T-helper 22 cell (primary cell): ENCODE measurements around the gene SSC4D.
"Not testable (repeated sequence)": the region's sequence is repeated elsewhere in the genome, so short reads cannot be mapped to it uniquely, and the experiment has no call there.

Source experiments
- DNase-seq: peaks from one replicate; pipeline ENCODE4 v3.0.0-alpha.2; 2020; ENCODE audit warnings: low read depth

SSC4D gene

GRCh38 chr7:76421097-76421496, 11.6 kb upstream of the SSC4D start:
- DNase-seq = not testable (repeated sequence)

- not testable (repeated sequence) for DNase-seq
Observed at GRCh38 chr7:76417654-76418310, 8.3 kb upstream of the SSC4D start.

GRCh38 chr7:76412249-76412648, 2.8 kb upstream of the SSC4D start:
- no peak for DNase-seq

- DNase-seq = no peak
Observed at GRCh38 chr7:76411626-76412025, 2.1 kb upstream of the SSC4D start.

GRCh38 chr7:76408121-76408560, 1.4 kb downstream of the SSC4D start:
- DNase-seq = no peak

- DNase-seq = no peak
Observed at GRCh38 chr7:76407718-76408117, 1.8 kb downstream of the SSC4D start.

GRCh38 chr7:76405738-76406137, 3.8 kb downstream of the SSC4D start:
- DNase-seq = no peak

- DNase-seq = no peak
Observed at GRCh38 chr7:76403780-76404494, 5.6 kb downstream of the SSC4D start.

- DNase-seq = not testable (repeated sequence)
Observed at GRCh38 chr7:76403097-76403496, 6.4 kb downstream of the SSC4D start.

- DNase-seq = no peak
Observed at GRCh38 chr7:76400248-76400647, 9.2 kb downstream of the SSC4D start.

- peak; percentile 63 for DNase-seq
Observed at GRCh38 chr7:76397409-76398183, 11.9 kb downstream of the SSC4D start.

- DNase-seq = no peak
Observed at GRCh38 chr7:76396864-76397263, 12.6 kb downstream of the SSC4D start.

GRCh38 chr7:76395965-76396726, 13.4 kb downstream of the SSC4D start:
- no peak for DNase-seq

GRCh38 chr7:76395605-76395964, 13.9 kb downstream of the SSC4D start:
- not testable (repeated sequence) for DNase-seq

- no peak for DNase-seq
Observed at GRCh38 chr7:76394957-76395356, 14.5 kb downstream of the SSC4D start.

- DNase-seq = peak; percentile 82
Observed at GRCh38 chr7:76393116-76394031, 16.1 kb downstream of the SSC4D start.

GRCh38 chr7:76392531-76393115, 16.9 kb downstream of the SSC4D start:
- DNase-seq = no peak

GRCh38 chr7:76390092-76390491, 19.4 kb downstream of the SSC4D start:
- no peak for DNase-seq

GRCh38 chr7:76387789-76388188, 21.7 kb downstream of the SSC4D start:
- DNase-seq = not testable (repeated sequence)

GRCh38 chr7:76386691-76387260, 22.7 kb downstream of the SSC4D start:
- no peak for DNase-seq
